GM18873 (cell line): ENCODE data around the gene SPEN.
"Not testable (repeated sequence)": the region's sequence is repeated elsewhere in the genome, so short reads cannot be mapped to it uniquely, and the experiment has no call there.

Source experiments
- ATAC-seq: cut with Tn5 transposase; IDR thresholded peaks from one replicate; pipeline ENCODE4 v1.9.1; 2021; ENCODE audit warnings: mild to moderate bottlenecking, moderate library complexity, moderate number of reproducible peaks; ENCODE audit not compliant: unreplicated experiment, low FRiP score

The SPEN gene

GRCh38 chr1:15892857-15893599, 45.5 kb downstream of the SPEN start:
- ATAC-seq = not testable (repeated sequence)

- ATAC-seq = no peak
These were observed 47.7 kb downstream of the SPEN start for GRCh38 chr1:15895233-15895632.

- not testable (repeated sequence) for ATAC-seq
These were observed 49.5 kb downstream of the SPEN start for GRCh38 chr1:15896841-15897610.

- no peak for ATAC-seq
These were observed 51.8 kb downstream of the SPEN start for GRCh38 chr1:15899266-15899665.

DNA sequence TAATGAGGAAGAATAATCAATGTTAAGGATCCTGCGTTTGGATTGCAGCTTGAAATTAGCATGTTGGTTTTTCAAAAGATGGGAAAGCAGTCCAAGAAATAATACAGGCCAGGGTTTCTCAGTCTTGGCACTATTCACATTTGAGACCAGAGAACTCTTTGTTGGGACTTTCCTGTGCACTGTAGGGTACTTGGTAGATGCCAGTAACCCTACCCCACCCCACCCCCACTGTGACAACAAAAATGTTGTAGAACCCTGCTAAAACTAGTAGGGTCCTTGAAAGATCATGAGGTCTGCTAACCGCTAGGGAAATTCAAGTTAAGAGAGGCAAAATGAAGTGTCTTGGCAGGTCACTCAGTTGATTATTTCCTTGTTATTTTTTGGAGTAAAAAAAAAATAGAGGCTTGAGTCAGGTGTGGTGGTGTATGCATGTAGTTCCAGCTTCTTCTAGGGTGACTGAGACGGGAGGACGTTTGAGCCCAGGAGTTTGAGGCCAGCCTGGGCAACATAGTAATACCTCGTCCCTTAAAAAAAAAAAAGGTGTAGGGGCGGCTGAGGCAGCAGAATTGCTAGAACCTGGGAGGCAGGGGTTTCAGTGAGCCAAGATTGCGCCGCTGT, 53.3 kb downstream of the SPEN start:
- ATAC-seq = no peak

GRCh38 chr1:15902882-15903281, 55.4 kb downstream of the SPEN start:
- ATAC-seq = no peak

GRCh38 chr1:15908597-15908996, 61.1 kb downstream of the SPEN start:
- no peak for ATAC-seq

DNA sequence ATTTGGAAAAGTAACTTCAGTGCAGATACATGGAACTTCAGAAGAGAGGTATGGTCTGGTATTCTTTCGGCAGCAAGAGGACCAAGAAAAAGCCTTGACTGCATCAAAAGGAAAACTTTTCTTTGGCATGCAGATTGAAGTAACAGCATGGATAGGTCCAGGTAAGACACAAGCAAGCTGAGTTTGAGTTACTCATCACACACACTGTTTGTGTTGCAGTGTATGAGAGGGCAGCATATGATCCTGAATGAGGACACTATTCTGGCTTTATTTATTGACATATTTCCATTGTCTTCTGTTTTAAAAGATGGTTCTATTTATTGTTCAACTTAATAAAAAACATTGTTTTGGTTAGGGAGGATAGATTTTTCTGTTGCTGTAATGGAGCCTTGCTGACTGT, 63.6 kb downstream of the SPEN start:
- ATAC-seq = no peak

DNA sequence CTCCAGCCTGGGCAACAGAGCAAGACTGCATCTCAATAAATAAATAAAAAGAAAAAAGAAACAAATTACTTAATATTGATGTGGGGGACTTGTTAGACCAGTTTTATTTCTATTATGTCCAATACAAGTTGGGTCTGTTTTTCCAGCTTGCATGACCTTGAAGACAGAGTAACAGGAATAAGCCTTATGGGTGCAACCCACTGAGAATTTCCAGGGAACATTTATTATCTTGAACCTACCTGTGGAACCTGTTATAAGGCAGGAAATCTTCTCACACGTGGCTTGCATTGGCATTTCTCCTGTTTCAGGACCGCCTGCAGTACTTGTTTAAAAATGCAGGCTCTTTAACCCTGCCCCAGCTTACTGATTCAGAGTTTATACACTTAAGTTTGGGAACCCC, 64.4 kb downstream of the SPEN start:
- no peak for ATAC-seq

DNA sequence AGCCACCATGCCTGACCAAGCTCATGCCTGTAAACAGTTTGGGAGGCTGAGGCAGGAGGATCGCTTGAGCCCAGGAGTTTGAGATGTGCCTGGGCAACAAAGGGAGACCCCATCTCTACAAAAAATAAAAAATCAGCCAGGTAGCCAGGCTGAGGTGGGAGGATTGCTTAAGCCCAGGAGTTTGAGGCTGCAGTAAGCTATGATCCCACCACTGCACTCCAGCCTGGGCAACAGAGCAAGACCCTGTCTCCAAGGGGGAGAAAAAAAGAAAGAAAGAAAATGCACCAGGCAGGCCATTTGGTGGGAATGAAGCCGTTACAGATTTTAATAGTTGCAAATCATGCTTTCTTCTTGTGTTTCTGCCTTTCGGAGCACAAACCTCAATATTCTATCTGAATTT, 66.1 kb downstream of the SPEN start:
- not testable (repeated sequence) for ATAC-seq

- ATAC-seq = no peak
These were observed 68.5 kb downstream of the SPEN start for GRCh38 chr1:15915991-15916390.

DNA sequence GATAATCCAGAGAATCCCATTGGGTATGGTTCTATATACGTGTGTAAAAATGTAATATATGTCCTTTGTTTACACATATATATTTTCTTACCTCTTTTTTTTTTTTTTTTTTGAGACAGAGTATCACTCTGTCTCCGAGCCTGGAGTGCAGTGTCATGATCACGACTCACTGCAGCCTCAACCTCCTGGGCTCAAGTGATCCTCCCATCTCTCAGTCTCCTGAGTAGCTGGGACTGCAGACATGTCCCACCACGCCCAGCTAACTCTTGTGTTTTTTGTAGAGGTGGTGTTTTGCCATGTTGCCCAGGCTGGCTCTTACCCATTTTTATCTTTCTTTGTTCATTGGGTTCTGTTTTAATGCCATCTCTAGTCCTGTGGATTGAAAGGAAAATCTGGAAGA, 68.9 kb downstream of the SPEN start:
- ATAC-seq = no peak

- ATAC-seq = no peak
These were observed 69.4 kb downstream of the SPEN start for GRCh38 chr1:15916916-15917315.

- no peak for ATAC-seq
These were observed 71.6 kb downstream of the SPEN start for GRCh38 chr1:15918962-15919715.

- no peak for ATAC-seq
These were observed 75.7 kb downstream of the SPEN start for GRCh38 chr1:15923241-15923640.

GRCh38 chr1:15926448-15926847, 78.9 kb downstream of the SPEN start:
- ATAC-seq = not testable (repeated sequence)

DNA sequence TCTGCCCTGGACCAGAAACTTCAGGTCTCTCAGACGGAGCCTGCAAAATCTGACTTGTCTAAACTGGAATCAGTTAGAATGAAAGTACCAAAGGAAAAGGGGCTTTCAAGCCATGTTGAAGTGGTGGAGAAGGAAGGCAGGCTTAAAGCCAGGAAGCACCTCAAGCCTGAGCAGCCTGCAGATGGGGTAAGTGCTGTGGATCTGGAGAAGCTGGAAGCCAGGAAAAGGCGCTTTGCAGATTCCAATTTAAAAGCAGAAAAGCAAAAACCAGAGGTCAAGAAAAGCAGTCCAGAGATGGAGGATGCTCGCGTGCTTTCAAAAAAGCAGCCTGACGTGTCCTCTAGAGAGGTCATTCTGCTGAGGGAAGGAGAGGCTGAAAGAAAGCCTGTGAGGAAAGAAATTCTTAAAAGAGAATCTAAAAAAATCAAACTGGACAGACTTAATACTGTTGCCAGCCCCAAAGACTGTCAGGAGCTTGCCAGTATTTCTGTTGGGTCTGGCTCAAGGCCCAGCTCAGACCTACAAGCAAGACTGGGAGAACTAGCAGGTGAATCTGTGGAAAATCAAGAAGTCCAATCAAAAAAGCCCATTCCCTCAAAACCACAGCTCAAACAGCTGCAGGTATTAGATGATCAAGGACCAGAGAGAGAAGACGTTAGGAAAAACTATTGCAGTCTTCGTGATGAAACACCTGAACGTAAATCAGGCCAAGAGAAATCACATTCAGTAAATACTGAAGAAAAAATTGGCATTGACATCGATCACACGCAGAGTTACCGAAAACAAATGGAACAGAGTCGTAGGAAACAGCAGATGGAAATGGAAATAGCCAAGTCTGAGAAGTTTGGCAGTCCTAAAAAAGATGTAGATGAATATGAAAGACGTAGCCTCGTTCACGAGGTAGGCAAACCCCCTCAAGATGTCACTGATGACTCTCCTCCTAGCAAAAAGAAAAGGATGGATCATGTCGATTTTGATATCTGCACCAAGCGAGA, 81.8 kb downstream of the SPEN start:
- no peak for ATAC-seq

DNA sequence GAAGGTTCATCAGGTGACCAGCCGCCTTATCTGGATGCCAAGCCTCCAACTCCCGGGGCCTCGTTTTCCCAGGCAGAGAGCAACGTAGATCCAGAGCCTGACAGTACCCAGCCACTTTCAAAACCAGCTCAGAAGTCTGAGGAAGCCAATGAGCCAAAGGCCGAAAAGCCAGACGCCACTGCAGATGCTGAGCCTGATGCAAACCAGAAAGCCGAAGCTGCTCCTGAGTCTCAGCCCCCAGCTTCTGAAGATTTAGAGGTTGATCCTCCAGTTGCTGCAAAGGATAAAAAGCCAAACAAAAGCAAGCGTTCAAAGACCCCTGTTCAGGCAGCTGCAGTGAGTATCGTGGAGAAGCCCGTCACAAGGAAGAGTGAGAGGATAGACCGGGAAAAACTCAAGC, 83.9 kb downstream of the SPEN start:
- no peak for ATAC-seq

DNA sequence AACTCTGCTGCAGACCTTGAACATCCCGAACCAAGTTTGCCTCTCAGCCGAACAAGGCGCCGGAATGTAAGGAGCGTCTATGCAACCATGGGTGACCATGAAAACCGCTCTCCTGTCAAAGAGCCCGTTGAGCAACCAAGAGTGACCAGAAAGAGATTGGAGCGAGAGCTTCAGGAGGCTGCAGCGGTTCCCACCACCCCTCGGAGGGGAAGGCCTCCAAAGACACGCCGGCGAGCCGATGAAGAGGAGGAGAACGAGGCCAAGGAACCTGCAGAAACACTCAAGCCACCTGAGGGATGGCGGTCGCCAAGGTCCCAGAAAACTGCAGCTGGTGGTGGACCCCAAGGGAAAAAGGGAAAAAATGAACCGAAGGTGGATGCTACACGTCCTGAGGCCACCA, 84.4 kb downstream of the SPEN start:
- no peak for ATAC-seq

- no peak for ATAC-seq
These were observed 85.1 kb downstream of the SPEN start for GRCh38 chr1:15932612-15933011.
